HepG2 (cell line): ENCODE data around the gene MTA1. TPM values are rescaled to one million over a fixed set of nuclear protein-coding genes. Genes with fewer than 3 reads are reported as not detected.

Experiments
- CENPBD1 ChIP-seq: sonication (generic); formaldehyde crosslinking; IDR thresholded peaks from 2 replicates; pipeline ENCODE4 v1.8.0; 2022; ENCODE audit warnings: missing genetic modification reagents, low read depth, mild to moderate bottlenecking, borderline replicate concordance
- DNMT1 ChIP-seq: sonication (generic); formaldehyde crosslinking; IDR thresholded peaks from 2 replicates; pipeline ENCODE4 v1.5.1; 2020; ENCODE audit warnings: mild to moderate bottlenecking, missing genetic modification reagents
- HES4 ChIP-seq: sonication (generic); formaldehyde crosslinking; IDR thresholded peaks from 2 replicates; pipeline ENCODE4 v1.9.0; 2021; ENCODE audit warnings: mild to moderate bottlenecking, missing genetic modification reagents, borderline replicate concordance
- HNRNPK ChIP-seq: fragments of 200-400 bp; formaldehyde crosslinking; IDR thresholded peaks from 2 replicates; pipeline ENCODE4 v1.6.1; 2018; ENCODE audit warnings: low read length, low read depth, moderate library complexity, mild to moderate bottlenecking; ENCODE audit not compliant: poor library complexity, severe bottlenecking
- HOXA3 ChIP-seq: sonication (generic); formaldehyde crosslinking; IDR thresholded peaks from 2 replicates; pipeline ENCODE4 v1.5.0; 2020; ENCODE audit warnings: missing genetic modification reagents
- HOXA7 ChIP-seq: sonication (generic); formaldehyde crosslinking; IDR thresholded peaks from 2 replicates; pipeline ENCODE4 v1.8.1; 2022; ENCODE audit warnings: mild to moderate bottlenecking, missing genetic modification reagents, moderate library complexity
- MATR3 ChIP-seq: sonication (generic); formaldehyde crosslinking; IDR thresholded peaks from 2 replicates; pipeline ENCODE4 v1.4.0; 2020; ENCODE audit warnings: missing genetic modification reagents
- REL ChIP-seq: sonication (generic); formaldehyde crosslinking; conservative IDR thresholded peaks from 2 replicates; pipeline ENCODE4 v1.8.0; 2022; ENCODE audit warnings: mild to moderate bottlenecking, missing genetic modification reagents, moderate library complexity
- REPIN1 ChIP-seq: sonication (generic); formaldehyde crosslinking; IDR thresholded peaks from 2 replicates; pipeline ENCODE4 v1.8.0; 2022; ENCODE audit warnings: missing genetic modification reagents, low read depth, mild to moderate bottlenecking, borderline replicate concordance
- RORA ChIP-seq: sonication (generic); formaldehyde crosslinking; IDR thresholded peaks from 2 replicates; pipeline ENCODE4 v1.5.0; 2020; ENCODE audit warnings: mild to moderate bottlenecking, missing genetic modification reagents, moderate library complexity
- SUZ12 ChIP-seq: fragments of 150-350 bp; IDR thresholded peaks from 2 replicates; pipeline ENCODE4 v1.6.1; 2014; ENCODE audit warnings: low read depth, low read length
- TFAP4 ChIP-seq: sonication (generic); IDR thresholded peaks from 2 replicates; pipeline ENCODE4 v1.6.1; 2016; ENCODE audit warnings: low read depth, borderline replicate concordance
- THAP11 ChIP-seq: IDR thresholded peaks from 2 replicates; pipeline ENCODE4 v1.6.1; 2016; ENCODE audit warnings: missing biosample characterization, missing genetic modification reagents
- U2AF1 ChIP-seq: fragments of 200-400 bp; formaldehyde crosslinking; optimal IDR thresholded peaks from 2 replicates; pipeline ENCODE3; 2017; ENCODE audit warnings: mild to moderate bottlenecking, low read depth, low read length
- YEATS2 ChIP-seq: sonication (generic); formaldehyde crosslinking; IDR thresholded peaks from 2 replicates; pipeline ENCODE4 v1.4.0; 2020; ENCODE audit warnings: missing genetic modification reagents, borderline replicate concordance
- ZNF496 ChIP-seq: sonication (generic); formaldehyde crosslinking; IDR thresholded peaks from 2 replicates; pipeline ENCODE4 v1.8.1; 2023; ENCODE audit warnings: mild to moderate bottlenecking, moderate library complexity, missing genetic modification reagents; ENCODE audit not compliant: insufficient replicate concordance
- ZNF567 ChIP-seq: sonication (generic); formaldehyde crosslinking; IDR thresholded peaks from 2 replicates; pipeline ENCODE4 v1.8.1; 2023; ENCODE audit warnings: mild to moderate bottlenecking, missing genetic modification reagents, borderline replicate concordance
- ZNF777 ChIP-seq: sonication (generic); formaldehyde crosslinking; IDR thresholded peaks from 2 replicates; pipeline ENCODE4 v1.4.0; 2020; ENCODE audit warnings: missing genetic modification reagents
- ZSCAN21 ChIP-seq: sonication (generic); formaldehyde crosslinking; IDR thresholded peaks from 2 replicates; pipeline ENCODE4 v1.8.0; 2022; ENCODE audit warnings: mild to moderate bottlenecking, missing genetic modification reagents, moderate library complexity, borderline replicate concordance
- polyA plus RNA-seq, 8 experiments: library from polyadenylated mRNA; depleted of rRNA in 3 of 8; stranded (reverse) in 7 of 8; unstranded in 1 of 8; fragments of >200 nt; fragmentation: Illumina TruSeq in 4 of 8; extraction: Trizol in 4 of 8; gene quantifications; 2 replicates each; pipeline versions ENCODE4 v1.2.1 to v1.2.3, GENCODE V29; 2011 to 2016; ENCODE audit warnings: low read depth in 4 of 8, missing spikeins in 1 of 8, mixed read lengths in 1 of 8; ENCODE audit not compliant: insufficient read depth in 1 of 8
- total RNA-seq, 5 experiments: library from RNA; depleted of rRNA; stranded (reverse); fragments of >200 nt; fragmentation: Illumina TruSeq; extraction: Trizol; gene quantifications; 2 replicates each; pipeline ENCODE4 v1.2.3, GENCODE V29; 2016; ENCODE audit warnings: low read depth in 1 of 5
- TF ChIP-seq, protein P1 (sequence below): sonication (generic); formaldehyde crosslinking; IDR thresholded peaks from 2 replicates; pipeline ENCODE4 v1.4.0; 2020; ENCODE audit warnings: low read depth, missing genetic modification reagents
- TF ChIP-seq, protein P2 (sequence below): sonication (generic); formaldehyde crosslinking; IDR thresholded peaks from 2 replicates; pipeline ENCODE4 v1.5.0; 2020; ENCODE audit warnings: mild to moderate bottlenecking, missing genetic modification reagents

Gene MTA1
- total and polyA plus RNA-seq, 2 of the 13 experiments (the other 11 are each of a cell fraction or from before 2014, with no cell fraction given) = 35.2 to 85.8 TPM

DNA sequence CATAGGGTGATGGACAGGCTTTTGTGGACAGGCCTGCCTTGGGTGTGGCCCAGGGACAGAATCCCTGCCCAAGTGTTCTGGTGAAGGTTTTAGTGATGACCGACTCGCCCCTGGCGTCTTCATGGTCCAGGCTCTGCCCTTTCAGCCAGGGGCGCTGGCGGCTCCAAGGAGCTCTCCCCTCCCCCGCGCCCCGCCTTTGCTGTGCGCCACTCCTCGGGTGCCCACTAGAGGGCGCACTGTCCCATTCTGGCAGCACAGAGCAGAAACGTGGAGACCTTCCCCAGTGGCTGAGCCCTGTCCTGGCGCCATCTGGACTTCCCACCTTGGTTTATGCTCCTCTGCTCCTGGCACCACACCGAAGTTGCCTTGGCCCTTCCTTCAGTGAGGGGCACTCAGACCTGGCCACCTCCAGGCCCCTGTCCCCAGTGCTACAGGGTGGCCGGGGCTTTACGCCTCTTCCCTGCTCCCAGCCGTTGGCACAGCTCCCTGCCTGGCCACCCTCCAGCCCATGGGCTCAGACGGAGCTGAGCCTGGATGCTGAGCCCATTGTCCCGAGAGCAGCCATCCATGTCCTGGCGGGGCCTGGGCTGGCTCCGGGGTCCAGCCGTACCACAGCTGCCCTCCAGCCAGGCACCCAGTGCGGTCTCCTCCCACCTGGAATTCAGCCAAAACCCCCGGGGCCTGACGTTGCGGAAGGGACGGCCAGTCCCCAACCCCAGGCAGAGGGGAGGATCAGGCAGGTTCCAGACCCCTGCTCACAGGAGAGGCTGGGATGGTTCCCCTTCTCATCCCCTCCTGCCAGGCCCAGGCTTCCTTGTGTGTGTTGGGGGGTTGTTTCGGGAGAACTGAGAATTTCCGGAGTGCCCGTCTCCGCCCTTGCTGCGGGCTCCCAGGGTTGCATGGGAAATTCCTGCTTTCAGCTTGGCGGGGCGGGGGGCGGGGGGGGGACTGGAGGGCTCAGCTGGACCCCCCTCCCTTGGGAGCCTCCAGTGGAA is 61.5 kb downstream of the MTA1 start (continued):
- TF ChIP-seq TFAP4 (peak; percentile 40; the same call in 1 of the 2 replicates), ZNF777 (peak; percentile 56; the same call in 1 of the 2 replicates), ZNF567 (CRISPR knock-in tag) (0 out of 2 replicates have a peak, but pooled peaks have one; percentile 48), U2AF1 (peak; percentile 48), REL (0 out of 2 replicates have a peak, but pooled peaks have one; percentile 29), THAP11 (CRISPR knock-in tag) (peak; percentile 40), DNMT1 (CRISPR knock-in tag) (no peak), HES4 (CRISPR knock-in tag) (no peak), ZNF496 (CRISPR knock-in tag) (no peak), HNRNPK (no peak), REPIN1 (CRISPR knock-in tag) (no peak; the same call in 1 of the 2 replicates), RORA (CRISPR knock-in tag) (no peak), MATR3 (CRISPR knock-in tag) (no peak), SUZ12 (no peak; the same call in 1 of the 2 replicates), YEATS2 (CRISPR knock-in tag) (no peak), HOXA7 (no peak), HOXA3 (CRISPR knock-in tag) (peak; percentile 56; the same call in 1 of the 2 replicates), CENPBD1 (no peak; the same call in 1 of the 2 replicates), ZSCAN21 (CRISPR knock-in tag) (peak; percentile 9; the same call in 1 of the 2 replicates)
- TF ChIP-seq, protein P1, sequence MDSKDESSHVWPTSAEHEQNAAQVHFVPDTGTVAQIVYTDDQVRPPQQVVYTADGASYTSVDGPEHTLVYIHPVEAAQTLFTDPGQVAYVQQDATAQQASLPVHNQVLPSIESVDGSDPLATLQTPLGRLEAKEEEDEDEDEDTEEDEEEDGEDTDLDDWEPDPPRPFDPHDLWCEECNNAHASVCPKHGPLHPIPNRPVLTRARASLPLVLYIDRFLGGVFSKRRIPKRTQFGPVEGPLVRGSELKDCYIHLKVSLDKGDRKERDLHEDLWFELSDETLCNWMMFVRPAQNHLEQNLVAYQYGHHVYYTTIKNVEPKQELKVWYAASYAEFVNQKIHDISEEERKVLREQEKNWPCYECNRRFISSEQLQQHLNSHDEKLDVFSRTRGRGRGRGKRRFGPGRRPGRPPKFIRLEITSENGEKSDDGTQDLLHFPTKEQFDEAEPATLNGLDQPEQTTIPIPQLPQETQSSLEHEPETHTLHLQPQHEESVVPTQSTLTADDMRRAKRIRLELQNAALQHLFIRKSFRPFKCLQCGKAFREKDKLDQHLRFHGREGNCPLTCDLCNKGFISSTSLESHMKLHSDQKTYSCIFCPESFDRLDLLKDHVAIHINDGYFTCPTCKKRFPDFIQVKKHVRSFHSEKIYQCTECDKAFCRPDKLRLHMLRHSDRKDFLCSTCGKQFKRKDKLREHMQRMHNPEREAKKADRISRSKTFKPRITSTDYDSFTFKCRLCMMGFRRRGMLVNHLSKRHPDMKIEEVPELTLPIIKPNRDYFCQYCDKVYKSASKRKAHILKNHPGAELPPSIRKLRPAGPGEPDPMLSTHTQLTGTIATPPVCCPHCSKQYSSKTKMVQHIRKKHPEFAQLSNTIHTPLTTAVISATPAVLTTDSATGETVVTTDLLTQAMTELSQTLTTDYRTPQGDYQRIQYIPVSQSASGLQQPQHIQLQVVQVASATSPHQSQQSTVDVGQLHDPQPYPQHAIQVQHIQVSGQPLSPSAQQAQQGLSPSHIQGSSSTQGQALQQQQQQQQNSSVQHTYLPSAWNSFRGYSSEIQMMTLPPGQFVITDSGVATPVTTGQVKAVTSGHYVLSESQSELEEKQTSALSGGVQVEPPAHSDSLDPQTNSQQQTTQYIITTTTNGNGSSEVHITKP = no peak; the same call in 1 of the 2 replicates
- TF ChIP-seq, protein P2, sequence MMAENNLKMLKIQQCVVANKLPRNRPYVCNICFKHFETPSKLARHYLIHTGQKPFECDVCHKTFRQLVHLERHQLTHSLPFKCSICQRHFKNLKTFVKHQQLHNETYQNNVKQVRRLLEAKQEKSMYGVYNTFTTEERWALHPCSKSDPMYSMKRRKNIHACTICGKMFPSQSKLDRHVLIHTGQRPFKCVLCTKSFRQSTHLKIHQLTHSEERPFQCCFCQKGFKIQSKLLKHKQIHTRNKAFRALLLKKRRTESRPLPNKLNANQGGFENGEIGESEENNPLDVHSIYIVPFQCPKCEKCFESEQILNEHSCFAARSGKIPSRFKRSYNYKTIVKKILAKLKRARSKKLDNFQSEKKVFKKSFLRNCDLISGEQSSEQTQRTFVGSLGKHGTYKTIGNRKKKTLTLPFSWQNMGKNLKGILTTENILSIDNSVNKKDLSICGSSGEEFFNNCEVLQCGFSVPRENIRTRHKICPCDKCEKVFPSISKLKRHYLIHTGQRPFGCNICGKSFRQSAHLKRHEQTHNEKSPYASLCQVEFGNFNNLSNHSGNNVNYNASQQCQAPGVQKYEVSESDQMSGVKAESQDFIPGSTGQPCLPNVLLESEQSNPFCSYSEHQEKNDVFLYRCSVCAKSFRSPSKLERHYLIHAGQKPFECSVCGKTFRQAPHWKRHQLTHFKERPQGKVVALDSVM (CRISPR knock-in tag) = no peak
